Stomach (tissue), 9 donors: ENCODE data around the gene COQ9. TPM values are rescaled to one million over a fixed set of nuclear protein-coding genes. Genes with fewer than 3 reads are reported as not detected.

Experiments
- DNase-seq, 2 donors: peaks; one replicate each; pipeline versions ENCODE4 v3.0.0 to v3.0.0-alpha.2; 2013 to 2019
- H3K27ac ChIP-seq, 5 donors: fragments of 200-600 bp in 4 of 5; sonication (generic) in 4 of 5; one replicate each; pipeline ENCODE4 v1.5.1; 2013 to 2019; ENCODE audit warnings: mild to moderate bottlenecking in 1 of 5, moderate library complexity in 1 of 5
- H3K27me3 ChIP-seq, 3 donors: fragments of 200-600 bp; sonication (generic); one replicate each; pipeline ENCODE4 v1.5.1; 2017 to 2019; ENCODE audit warnings: mixed run types in 1 of 3
- H3K36me3 ChIP-seq, 4 donors: fragments of 200-600 bp; sonication (generic); 1 replicate in 3 of 4; 2 replicates in 1 of 4; pipeline ENCODE4 v1.5.1; 2016 to 2019
- H3K4me1 ChIP-seq, 4 donors: fragments of 200-600 bp; sonication (generic); one replicate each; pipeline ENCODE4 v1.5.1; 2016 to 2019
- H3K4me3 ChIP-seq, 4 donors: fragments of 200-600 bp; sonication (generic) in 3 of 4; one replicate each; pipeline ENCODE4 v1.5.1; 2016 to 2019; ENCODE audit warnings: mild to moderate bottlenecking in 1 of 4
- H3K9me3 ChIP-seq, 4 donors: fragments of 200-600 bp; sonication (generic); one replicate each; pipeline ENCODE4 v1.5.1; 2016 to 2019
- CTCF ChIP-seq, 7 experiments: fragments of 450-650 bp in 4 of 7; fragments of 200-600 bp in 3 of 7; sonication (generic) in 3 of 7; IDR thresholded peaks; one replicate each; pipeline ENCODE4 v1.5.1; 2016 to 2019; ENCODE audit warnings: antibody characterized with exemption in 7 of 7, control low read depth in 2 of 7, mild to moderate bottlenecking in 1 of 7
- EP300 ChIP-seq: sonication (generic); formaldehyde crosslinking; IDR thresholded peaks from one replicate; pipeline ENCODE4 v1.6.1; 2017; ENCODE audit warnings: antibody characterized with exemption
- POLR2A ChIP-seq, 4 donors: fragments of 450-650 bp; IDR thresholded peaks; one replicate each; pipeline ENCODE4 v1.6.1; 2016; ENCODE audit warnings: antibody characterized with exemption in 4 of 4, control low read depth in 2 of 4, mild to moderate bottlenecking in 1 of 4, moderate library complexity in 1 of 4
- POLR2AphosphoS5 ChIP-seq, 3 donors: sonication (generic); formaldehyde crosslinking; IDR thresholded peaks; one replicate each; pipeline ENCODE4 v1.6.1; 2016; ENCODE audit warnings: antibody characterized with exemption in 3 of 3
- WGBS, 5 donors: extraction: QIAGEN DNeasy Blood & Tissue Kit in 3 of 5; methylation state at CpG; one replicate each; pipeline versions ENCODE4 v1.1.5 to v1.1.7; 2013 to 2018; 5-methylcytosine and 5-hydroxymethylcytosine counted together
- intact Hi-C: fragments of 100-400 bp; cut with DNase I; formaldehyde crosslinking; loops from one replicate; pipeline ENCODE4 v1.15.1; 2023; ENCODE audit warnings: low total_unique reads
- polyA plus RNA-seq, 3 donors: library from polyadenylated mRNA; stranded (reverse); fragments of 200-250 nt; gene quantifications; one replicate each; pipeline ENCODE4 v1.2.3, GENCODE V29; 2013
- total RNA-seq, 5 donors: library from RNA; depleted of rRNA; stranded (reverse); fragments of >200 nt; gene quantifications; one replicate each; pipeline versions ENCODE4 v1.1.0 to v1.2.3, GENCODE V29; 2014 to 2016
- donor health status: healthy with polysubstance abuse.
- donor health status: Bipolar disorder and iron deficiency.
- donor health status: healthy.

COQ9 gene
- total and polyA plus RNA-seq, 8 donors: 40.6 to 108 (median 66.7) TPM

GRCh38 chr16:57413301-57413730 lies 34.0 kb upstream of the COQ9 start:
- 85 to 100% (median 91%) methylated on average over 2 to 5 of the region's 5 CpGs for WGBS, 5 donors
- TF ChIP-seq POLR2AphosphoS5 (IDR thresholded peaks at IDR 0.05) (no peak), POLR2A (IDR thresholded peaks at IDR 0.05) (no peak), CTCF (IDR thresholded peaks at IDR 0.05) (no peak), EP300 (no peak)
- no peak for DNase-seq
- Histone ChIP-seq H3K4me3 (no peak overlapping the region), H3K36me3 (no peaks in the 10 kb centered on the region), H3K4me1 (peaks cover 7 to 32% (median 19%) of the 10 kb centered on the region in 4 donors), H3K27me3 (peaks cover 0 to 4% (median 0%) of the 10 kb centered on the region in 3 donors), H3K27ac (no peak overlapping the region), H3K9me3 (no peaks in the 10 kb centered on the region)
- intact Hi-C loops: no loop called here

GRCh38 chr16:57413733-57414132 lies 33.5 kb upstream of the COQ9 start:
- H3K27ac ChIP-seq: no peak overlapping the region
- H3K4me1 ChIP-seq: peaks cover 7 to 37% (median 23%) of the 10 kb centered on the region in 4 donors
- H3K36me3 ChIP-seq: no peaks in the 10 kb centered on the region
- intact Hi-C loops: no loop called here
- 50 to 69% (median 57%) methylated on average over 7 of the region's 7 CpGs for WGBS, 5 donors
- H3K4me3 ChIP-seq: no peak overlapping the region
- H3K27me3 ChIP-seq: peaks cover 0 to 4% (median 0%) of the 10 kb centered on the region in 3 donors
- TF ChIP-seq POLR2AphosphoS5 (IDR thresholded peaks at IDR 0.05): no peak
- TF ChIP-seq POLR2A (IDR thresholded peaks at IDR 0.05): no peak
- no peak for TF ChIP-seq CTCF (IDR thresholded peaks at IDR 0.05)
- no peak for TF ChIP-seq EP300
- DNase-seq: no peak
- H3K9me3 ChIP-seq: no peaks in the 10 kb centered on the region

- peaks cover 11 to 35% (median 28%) of the 10 kb centered on the region in 4 donors for H3K4me1 ChIP-seq
- peaks cover 0 to 4% (median 0%) of the 10 kb centered on the region in 3 donors for H3K27me3 ChIP-seq
- no peaks in the 10 kb centered on the region for H3K36me3 ChIP-seq
- no peak overlapping the region for H3K4me3 ChIP-seq
- no peak for DNase-seq
- intact Hi-C loops: loop anchor here (2.0 kb wide), 1 partner anchor 115 kb away; no protein-coding TSS in a partner anchor
- TF ChIP-seq EP300 (no peak), POLR2AphosphoS5 (IDR thresholded peaks at IDR 0.05) (no peak), CTCF (IDR thresholded peaks at IDR 0.05) (no peak), POLR2A (IDR thresholded peaks at IDR 0.05) (no peak)
- peak overlapping the region in 1 of 5 donors; percentile 32 for H3K27ac ChIP-seq
- 83 to 89% (median 85%) methylated on average over 11 to 16 of the region's 16 CpGs for WGBS, 5 donors
- H3K9me3 ChIP-seq: no peaks in the 10 kb centered on the region
Observed at GRCh38 chr16:57416084-57416483, 31.2 kb upstream of the COQ9 start.

- 70 to 81% (median 79%) methylated on average over 6 of the region's 6 CpGs for WGBS, 5 donors
- no peaks in the 10 kb centered on the region for H3K9me3 ChIP-seq
- TF ChIP-seq CTCF (IDR thresholded peaks at IDR 0.05) (no peak), POLR2A (IDR thresholded peaks at IDR 0.05) (no peak), EP300 (no peak), POLR2AphosphoS5 (IDR thresholded peaks at IDR 0.05) (no peak)
- H3K4me3 ChIP-seq: no peak overlapping the region
- H3K27me3 ChIP-seq: peaks cover 0 to 4% (median 0%) of the 10 kb centered on the region in 3 donors
- intact Hi-C loops: no loop called here
- peaks cover 20 to 47% (median 37%) of the 10 kb centered on the region in 4 donors for H3K4me1 ChIP-seq
- DNase-seq: peak in 1 of 2 donors; percentile 4
- H3K36me3 ChIP-seq: no peaks in the 10 kb centered on the region
- H3K27ac ChIP-seq: no peak overlapping the region
Observed at GRCh38 chr16:57419506-57419905, 27.8 kb upstream of the COQ9 start.
